Trophoblast cell (in vitro differentiated cells and primary cell): ENCODE results near the gene FCHSD2.

Source experiments
- DNase-seq, 2 donors: peaks; one replicate each; pipeline ENCODE4 v3.0.0-alpha.2; 2016
- H2AFZ ChIP-seq: 2 replicates; pipeline ENCODE4 v1.6.1; 2013; ENCODE audit warnings: low read length, moderate library complexity, mild to moderate bottlenecking; ENCODE audit not compliant: insufficient read depth, poor library complexity
- H2AK5ac ChIP-seq: 2 replicates; pipeline ENCODE4 v1.6.1; 2013; ENCODE audit warnings: mild to moderate bottlenecking, low read length
- H2BK120ac ChIP-seq: 2 replicates; pipeline ENCODE4 v1.6.1; 2013; ENCODE audit warnings: low read length, mild to moderate bottlenecking, moderate library complexity; ENCODE audit not compliant: insufficient read depth, poor library complexity
- H2BK12ac ChIP-seq: 2 replicates; pipeline ENCODE4 v1.6.1; 2013; ENCODE audit warnings: mild to moderate bottlenecking, low read length, moderate library complexity
- H2BK5ac ChIP-seq: 2 replicates; pipeline ENCODE4 v1.6.1; 2013; ENCODE audit warnings: low read length, low read depth, moderate library complexity, mild to moderate bottlenecking; ENCODE audit not compliant: poor library complexity
- H3K14ac ChIP-seq: 2 replicates; pipeline ENCODE4 v1.6.1; 2013; ENCODE audit warnings: mild to moderate bottlenecking, low read length
- H3K18ac ChIP-seq: 2 replicates; pipeline ENCODE4 v1.6.1; 2013; ENCODE audit warnings: mild to moderate bottlenecking, low read length
- H3K23ac ChIP-seq: 2 replicates; pipeline ENCODE4 v1.6.1; 2013; ENCODE audit warnings: low read length
- H3K27ac ChIP-seq: 2 replicates; pipeline ENCODE4 v1.5.1; 2013; ENCODE audit warnings: low read depth, mild to moderate bottlenecking, inconsistent platforms, low read length, moderate library complexity
- H3K27me3 ChIP-seq: 2 replicates; pipeline ENCODE4 v1.6.1; 2013; ENCODE audit warnings: inconsistent platforms, mild to moderate bottlenecking, low read length, moderate library complexity; ENCODE audit not compliant: insufficient read depth
- H3K36me3 ChIP-seq, 2 experiments: 1 replicate in 1 of 2; 2 replicates in 1 of 2; pipeline ENCODE4 v1.6.1; 2013; ENCODE audit warnings: low read length in 2 of 2, mild to moderate bottlenecking in 2 of 2, moderate library complexity in 1 of 2; ENCODE audit not compliant: insufficient read depth in 2 of 2, control insufficient read depth in 1 of 2
- H3K4ac ChIP-seq: 2 replicates; pipeline ENCODE4 v1.6.1; 2013; ENCODE audit warnings: low read depth, mild to moderate bottlenecking, low read length, moderate library complexity
- H3K4me1 ChIP-seq, 2 experiments: 1 replicate in 1 of 2; 2 replicates in 1 of 2; pipeline ENCODE4 v1.6.1; 2013; ENCODE audit warnings: low read length in 2 of 2, mild to moderate bottlenecking in 2 of 2, moderate library complexity in 1 of 2; ENCODE audit not compliant: insufficient read depth in 2 of 2, control insufficient read depth in 1 of 2
- H3K4me2 ChIP-seq: 2 replicates; pipeline ENCODE4 v1.6.1; 2013; ENCODE audit warnings: inconsistent platforms, mild to moderate bottlenecking, low read length, moderate library complexity
- H3K4me3 ChIP-seq: 2 replicates; pipeline ENCODE4 v1.5.1; 2013; ENCODE audit warnings: mild to moderate bottlenecking, low read depth, low read length, inconsistent platforms
- H3K79me1 ChIP-seq: one replicate; pipeline ENCODE4 v1.6.1; 2013; ENCODE audit warnings: low read length
- H3K79me2 ChIP-seq: 2 replicates; pipeline ENCODE4 v1.6.1; 2013; ENCODE audit warnings: low read length, mild to moderate bottlenecking; ENCODE audit not compliant: control insufficient read depth, insufficient read depth, poor library complexity
- H3K9ac ChIP-seq: 2 replicates; pipeline ENCODE4 v1.6.1; 2013; ENCODE audit warnings: mild to moderate bottlenecking, low read length
- H3K9me3 ChIP-seq: 2 replicates; pipeline ENCODE4 v1.6.1; 2013; ENCODE audit warnings: low read depth, mild to moderate bottlenecking, control low read depth, inconsistent platforms, low read length; ENCODE audit not compliant: insufficient read depth
- H4K12ac ChIP-seq: 2 replicates; pipeline ENCODE4 v1.6.1; 2013; ENCODE audit warnings: low read depth, mild to moderate bottlenecking, low read length, moderate library complexity
- H4K8ac ChIP-seq: 2 replicates; pipeline ENCODE4 v1.6.1; 2013; ENCODE audit warnings: low read depth, mild to moderate bottlenecking, low read length, moderate library complexity
- H4K91ac ChIP-seq: one replicate; pipeline ENCODE4 v1.6.1; 2013; ENCODE audit warnings: low read depth, mild to moderate bottlenecking, low read length, moderate library complexity
- WGBS: extraction: QIAGEN DNeasy Blood & Tissue Kit; methylation state at CpG from one replicate; pipeline ENCODE4 v1.1.7; 2013; ENCODE audit warnings: missing lambda C conversion rate; ENCODE audit not compliant: insufficient read length, insufficient coverage; ENCODE audit errors: extremely low coverage; 5-methylcytosine and 5-hydroxymethylcytosine counted together

The FCHSD2 gene

GRCh38 chr11:72842653-72843330, 299.3 kb downstream of the FCHSD2 start:
- H3K4me1 ChIP-seq, result no peaks in the 10 kb centered on the region
- no peak overlapping the region for H3K4ac ChIP-seq
- H4K8ac ChIP-seq, result no peak overlapping the region
- no peak overlapping the region for H2BK5ac ChIP-seq
- no peaks in the 10 kb centered on the region for H3K9me3 ChIP-seq
- peak overlapping the region; percentile 31 for H3K9ac ChIP-seq
- H3K79me1 ChIP-seq, result no peaks in the 10 kb centered on the region
- H3K79me2 ChIP-seq, result no peaks in the 10 kb centered on the region
- H3K4me2 ChIP-seq, result no peak overlapping the region
- H3K18ac ChIP-seq, result no peak overlapping the region
- H2BK12ac ChIP-seq, result no peak overlapping the region
- no peak overlapping the region for H4K12ac ChIP-seq
- H3K4me3 ChIP-seq, result no peak overlapping the region
- WGBS, result no CpG with 5 or more reads among the region's 14 CpGs
- H3K27me3 ChIP-seq, result no peaks in the 10 kb centered on the region
- no peak overlapping the region for H3K23ac ChIP-seq
- H3K36me3 ChIP-seq, result peaks cover 0 to 1% of the 10 kb centered on the region in 2 experiments
- H2AFZ ChIP-seq, result no peak overlapping the region
- H3K14ac ChIP-seq, result no peak overlapping the region
- no peak overlapping the region for H2BK120ac ChIP-seq
- no peak for DNase-seq
- no peak overlapping the region for H3K27ac ChIP-seq
- no peak overlapping the region for H2AK5ac ChIP-seq
- H4K91ac ChIP-seq, result no peak overlapping the region

GRCh38 chr11:72842126-72842525, 300.0 kb downstream of the FCHSD2 start:
- Histone ChIP-seq H3K79me2 (no peaks in the 10 kb centered on the region), H3K23ac (no peak overlapping the region), H2AK5ac (no peak overlapping the region), H3K4ac (no peak overlapping the region), H2AFZ (no peak overlapping the region), H2BK120ac (no peak overlapping the region), H3K18ac (no peak overlapping the region), H3K9me3 (no peaks in the 10 kb centered on the region), H3K14ac (no peak overlapping the region), H3K4me1 (no peaks in the 10 kb centered on the region), H4K12ac (no peak overlapping the region), H3K79me1 (no peaks in the 10 kb centered on the region), H4K91ac (no peak overlapping the region), H3K27me3 (no peaks in the 10 kb centered on the region), H2BK5ac (no peak overlapping the region), H3K9ac (no peak overlapping the region), H3K4me3 (no peak overlapping the region), H2BK12ac (no peak overlapping the region), H3K27ac (no peak overlapping the region), H3K4me2 (no peak overlapping the region), H4K8ac (no peak overlapping the region), H3K36me3 (peaks cover 1 to 2% of the 10 kb centered on the region in 2 experiments)
- no CpG with 5 or more reads among the region's 5 CpGs for WGBS
- DNase-seq, result no peak

GRCh38 chr11:72841397-72841796, 300.7 kb downstream of the FCHSD2 start:
- H3K27ac ChIP-seq, result no peak overlapping the region
- H3K79me1 ChIP-seq, result no peaks in the 10 kb centered on the region
- no peaks in the 10 kb centered on the region for H3K9me3 ChIP-seq
- H2BK5ac ChIP-seq, result no peak overlapping the region
- no peak overlapping the region for H2AFZ ChIP-seq
- no peak overlapping the region for H2AK5ac ChIP-seq
- H4K8ac ChIP-seq, result no peak overlapping the region
- no peak overlapping the region for H3K18ac ChIP-seq
- no peaks in the 10 kb centered on the region for H3K4me1 ChIP-seq
- no peaks in the 10 kb centered on the region for H3K27me3 ChIP-seq
- H3K36me3 ChIP-seq, result peaks cover 1 to 2% of the 10 kb centered on the region in 2 experiments
- no peak for DNase-seq
- no CpG with 5 or more reads among the region's 7 CpGs for WGBS
- no peak overlapping the region for H3K23ac ChIP-seq
- H3K4me2 ChIP-seq, result no peak overlapping the region
- no peak overlapping the region for H3K9ac ChIP-seq
- H2BK12ac ChIP-seq, result no peak overlapping the region
- no peaks in the 10 kb centered on the region for H3K79me2 ChIP-seq
- H3K4me3 ChIP-seq, result no peak overlapping the region
- H3K14ac ChIP-seq, result no peak overlapping the region
- H2BK120ac ChIP-seq, result no peak overlapping the region
- H4K91ac ChIP-seq, result no peak overlapping the region
- H3K4ac ChIP-seq, result no peak overlapping the region
- no peak overlapping the region for H4K12ac ChIP-seq

- Histone ChIP-seq H3K4me3 (no peak overlapping the region), H3K27me3 (no peaks in the 10 kb centered on the region), H2BK120ac (no peak overlapping the region), H3K9me3 (no peaks in the 10 kb centered on the region), H2BK5ac (no peak overlapping the region), H3K14ac (no peak overlapping the region), H3K23ac (no peak overlapping the region), H4K8ac (no peak overlapping the region), H2AFZ (no peak overlapping the region), H3K9ac (no peak overlapping the region), H2AK5ac (no peak overlapping the region), H4K12ac (no peak overlapping the region), H3K4ac (no peak overlapping the region), H3K18ac (no peak overlapping the region), H3K36me3 (peaks cover 0 to 2% of the 10 kb centered on the region in 2 experiments), H3K27ac (no peak overlapping the region), H4K91ac (no peak overlapping the region), H2BK12ac (no peak overlapping the region), H3K79me2 (no peaks in the 10 kb centered on the region), H3K79me1 (no peaks in the 10 kb centered on the region), H3K4me2 (no peak overlapping the region), H3K4me1 (no peaks in the 10 kb centered on the region)
- WGBS, result no CpG with 5 or more reads among the region's 4 CpGs
- peak; percentile 37 to 84 for DNase-seq
These were observed 301.3 kb downstream of the FCHSD2 start for GRCh38 chr11:72840780-72841179.
